ENCODE data around the gene ESRRB.

The ESRRB gene

DNA sequence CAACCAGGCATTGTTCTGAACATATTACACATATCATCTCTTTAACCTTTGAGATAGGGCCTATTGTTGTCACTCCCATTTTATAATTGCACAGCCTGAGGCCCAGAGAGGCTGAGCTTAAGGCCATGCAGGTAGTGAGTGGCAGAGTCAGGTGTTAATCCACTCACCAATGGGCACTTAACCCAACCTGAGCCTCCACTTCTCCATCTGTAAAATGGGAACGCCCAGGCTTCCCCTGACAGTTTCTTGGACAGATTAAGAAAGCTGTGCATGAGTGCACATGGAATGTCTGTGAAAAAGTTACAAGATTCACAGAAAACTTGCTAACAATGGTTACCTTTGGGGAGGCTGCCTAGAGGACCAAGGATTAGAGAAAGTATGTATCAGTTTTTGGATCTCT lies 32.9 kb downstream of the ESRRB start:
- no peak for DNase-seq

DNA sequence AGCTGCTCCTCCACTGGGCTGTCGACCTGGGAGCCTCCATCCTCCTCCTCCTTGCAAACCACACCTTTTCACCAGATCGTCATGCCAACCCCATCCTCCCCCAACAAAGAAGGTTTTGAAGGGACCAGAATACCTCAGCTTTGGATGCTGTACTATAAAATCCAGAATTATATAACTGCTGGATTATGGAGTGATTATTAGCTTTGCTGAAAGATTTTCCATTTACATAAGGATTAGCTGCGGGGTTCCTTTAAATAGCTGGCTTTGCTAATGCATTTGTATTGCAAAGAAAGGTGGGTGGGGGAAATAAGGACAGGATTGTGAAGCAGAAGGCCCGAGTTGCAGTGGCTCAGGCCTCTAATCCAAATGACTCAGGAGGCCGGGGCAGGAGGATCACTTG lies 36.6 kb downstream of the ESRRB start:
- DNase-seq, result no peak

DNA sequence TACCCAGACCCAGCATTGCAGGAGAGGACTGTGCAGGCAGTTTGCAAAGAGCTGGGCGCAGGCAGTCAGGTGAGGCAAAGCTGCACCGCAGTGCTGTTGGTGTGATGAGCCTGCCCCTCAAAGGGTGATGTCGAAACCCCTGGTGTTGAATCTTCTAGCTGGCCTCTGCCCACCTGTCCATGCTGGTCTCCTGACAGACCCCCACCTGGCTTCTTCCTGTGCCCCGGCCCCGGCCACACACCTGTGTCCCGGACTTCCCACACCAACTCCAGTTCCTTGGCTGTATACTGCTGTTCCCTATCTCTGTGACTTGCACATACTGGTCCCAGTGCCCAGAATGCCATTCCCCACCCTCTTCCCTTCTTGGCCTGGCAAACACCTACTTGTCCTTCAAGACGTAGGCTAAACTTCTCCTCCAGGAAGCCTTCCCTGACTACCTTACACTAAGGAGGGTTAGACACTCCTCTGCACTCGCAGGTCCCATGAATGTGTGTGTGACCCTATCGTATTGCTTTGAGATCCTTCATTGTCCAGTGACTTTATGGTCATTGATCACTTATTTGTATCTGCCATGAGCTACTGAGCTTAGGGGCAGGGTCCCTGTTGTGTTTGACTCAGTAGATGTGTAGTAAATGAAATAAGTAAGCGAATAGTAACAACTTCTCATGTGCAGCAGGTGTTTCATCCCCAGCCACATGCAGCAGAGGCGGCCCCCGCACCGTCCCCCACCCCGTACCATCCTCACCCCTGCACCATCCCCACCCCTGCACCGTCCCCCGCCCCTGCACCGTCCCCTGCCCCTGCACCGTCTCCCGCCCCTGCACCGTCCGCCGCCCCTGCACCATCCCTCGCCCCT lies 37.4 kb downstream of the ESRRB start:
- DNase-seq, result no peak

DNA sequence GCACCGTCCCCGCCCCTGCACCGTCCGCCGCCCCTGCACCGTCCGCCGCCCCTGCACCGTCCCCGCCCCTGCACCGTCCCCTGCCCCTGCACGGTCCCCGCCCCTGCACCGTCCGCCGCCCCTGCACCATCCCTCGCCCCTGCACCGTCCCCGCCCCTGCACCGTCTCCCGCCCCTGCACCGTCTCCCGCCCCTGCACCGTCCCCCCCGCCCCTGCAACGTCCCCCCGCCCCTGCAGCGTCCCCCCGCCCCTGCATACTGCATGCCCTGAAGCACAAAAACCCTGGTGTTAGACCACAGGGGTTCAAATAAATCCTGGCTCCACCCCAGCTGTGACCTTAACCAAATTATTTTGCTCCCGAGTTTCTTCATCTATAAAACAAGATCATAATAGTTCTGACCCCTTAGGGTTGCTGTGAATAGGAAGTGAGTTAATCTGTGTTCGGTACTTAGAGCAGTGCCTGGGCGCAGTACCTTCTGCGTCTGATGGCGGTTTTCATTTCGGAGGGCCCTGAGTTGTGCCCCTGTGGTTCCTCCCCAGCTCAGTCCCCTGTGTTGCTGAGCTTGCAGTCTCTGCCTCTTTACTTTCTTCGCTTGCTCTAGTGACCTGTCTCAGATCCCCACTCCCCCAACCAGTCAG lies 38.1 kb downstream of the ESRRB start:
- DNase-seq, result no peak

DNA sequence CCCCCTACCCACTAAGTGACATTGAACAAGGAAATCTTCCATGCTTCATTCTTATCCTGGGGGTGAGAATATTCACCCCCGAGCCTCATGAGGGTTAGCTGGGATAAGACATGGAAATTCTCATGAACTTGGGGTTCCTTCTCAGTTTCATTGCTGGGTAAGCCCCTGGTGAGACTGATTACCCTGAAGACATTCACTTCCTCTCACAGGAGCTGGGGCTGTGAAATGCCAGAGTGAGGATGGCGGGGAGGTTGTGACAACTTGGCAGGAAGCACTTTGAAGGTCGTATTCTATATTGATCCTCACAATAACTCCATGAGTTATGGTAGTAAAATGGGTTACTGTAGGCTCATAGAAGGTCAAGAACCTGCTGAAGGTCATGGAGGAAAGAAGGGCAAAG lies 43.5 kb downstream of the ESRRB start:
- no peak for DNase-seq

DNA sequence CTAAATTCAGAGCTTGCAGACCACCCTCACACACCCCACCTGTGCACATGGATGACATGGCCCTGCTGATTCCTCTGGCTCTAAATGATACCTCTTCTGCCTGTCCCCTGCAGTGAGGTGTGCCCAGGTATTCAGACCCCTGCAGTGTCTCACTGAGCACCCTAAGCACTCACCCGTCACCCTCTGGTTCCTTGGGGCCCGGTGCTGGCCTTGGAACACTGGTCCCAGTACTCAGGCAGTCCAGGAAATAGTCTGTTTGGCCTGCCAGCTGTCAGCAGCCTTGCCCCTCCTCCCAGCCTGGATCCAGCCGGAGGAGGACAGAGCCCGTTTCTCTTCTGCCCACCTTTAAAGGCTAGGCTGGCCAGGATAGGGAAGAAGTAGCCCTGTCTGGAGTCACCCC lies 44.9 kb downstream of the ESRRB start:
- no peak for DNase-seq

DNA sequence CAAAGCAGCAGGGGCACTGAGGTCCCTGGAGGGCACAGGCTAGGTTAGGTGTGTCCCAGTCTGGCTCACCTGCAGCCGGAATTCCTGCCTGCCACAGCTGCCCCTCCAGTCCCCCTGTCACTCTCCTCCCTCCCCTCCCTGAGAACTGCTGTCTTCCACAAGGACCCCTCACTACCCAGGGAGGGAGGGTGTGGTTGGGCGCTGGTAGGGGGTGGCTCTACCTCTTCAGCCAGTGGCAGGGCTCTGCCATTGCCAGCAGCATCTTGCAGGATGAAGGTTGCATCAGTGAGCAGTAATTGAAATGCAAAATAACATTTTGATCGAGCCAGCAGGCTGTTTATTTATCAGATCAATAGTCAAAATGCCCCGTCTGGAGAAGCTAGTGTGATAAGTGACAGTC lies 45.7 kb downstream of the ESRRB start:
- no peak for DNase-seq

DNA sequence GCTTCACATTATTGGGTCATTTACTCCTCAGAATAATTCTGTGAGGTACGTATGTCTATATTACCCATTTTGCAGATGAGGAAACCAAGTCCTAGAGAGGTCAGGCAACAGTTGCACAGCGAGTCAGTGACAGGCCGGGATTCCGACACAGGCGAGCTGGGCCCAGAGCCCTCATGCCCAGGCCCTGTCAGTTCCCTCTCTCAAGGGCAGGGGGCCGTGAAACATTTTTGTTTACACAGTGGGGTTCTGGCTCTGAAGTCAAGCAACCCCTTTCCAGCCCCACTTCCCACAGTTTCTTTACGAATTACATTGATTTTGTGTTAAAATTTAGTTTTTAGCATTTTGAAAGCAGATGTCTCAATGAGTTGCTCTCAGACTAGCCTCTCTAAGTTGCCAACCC lies 46.7 kb downstream of the ESRRB start:
- no peak for DNase-seq

DNA sequence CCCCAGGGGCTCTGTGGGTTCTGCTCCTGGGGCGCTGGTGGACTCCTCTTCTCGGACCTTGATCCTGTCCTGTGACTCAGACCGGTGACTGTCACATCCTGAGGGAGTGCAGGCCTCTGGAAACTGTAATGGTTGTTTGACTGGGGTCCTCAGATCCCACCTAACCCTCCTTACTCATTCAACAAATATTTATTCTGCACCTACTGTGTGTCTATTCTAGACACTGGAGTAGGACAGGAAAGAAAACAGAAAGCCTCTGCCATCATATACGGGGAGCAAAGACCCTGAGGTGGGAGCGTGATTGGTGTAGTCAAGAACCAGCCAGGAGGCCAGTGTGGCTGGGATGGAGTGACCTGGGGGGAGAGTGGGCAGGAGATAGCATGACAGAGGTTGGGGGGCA lies 47.6 kb downstream of the ESRRB start:
- no peak for DNase-seq

DNA sequence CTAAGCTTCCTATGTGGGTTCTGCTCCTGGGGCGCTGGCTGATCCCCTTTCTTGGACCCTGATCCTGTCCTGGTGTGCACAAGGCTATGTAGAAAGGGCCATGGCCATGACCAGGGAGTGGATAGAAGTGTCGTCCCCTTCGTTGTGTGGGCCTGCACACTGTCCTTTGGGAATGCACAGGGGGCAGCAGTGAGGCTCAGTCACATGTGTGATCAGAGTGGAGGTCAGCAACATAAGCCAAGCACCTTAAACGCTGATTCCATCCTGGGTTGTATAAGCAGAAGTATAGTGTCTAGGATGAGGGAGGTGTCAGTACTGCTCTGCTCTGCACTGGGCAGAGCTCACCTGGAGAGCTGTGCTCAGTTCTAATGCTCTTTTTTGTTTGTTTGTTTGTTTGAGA lies 48.4 kb downstream of the ESRRB start:
- no peak for DNase-seq

DNA sequence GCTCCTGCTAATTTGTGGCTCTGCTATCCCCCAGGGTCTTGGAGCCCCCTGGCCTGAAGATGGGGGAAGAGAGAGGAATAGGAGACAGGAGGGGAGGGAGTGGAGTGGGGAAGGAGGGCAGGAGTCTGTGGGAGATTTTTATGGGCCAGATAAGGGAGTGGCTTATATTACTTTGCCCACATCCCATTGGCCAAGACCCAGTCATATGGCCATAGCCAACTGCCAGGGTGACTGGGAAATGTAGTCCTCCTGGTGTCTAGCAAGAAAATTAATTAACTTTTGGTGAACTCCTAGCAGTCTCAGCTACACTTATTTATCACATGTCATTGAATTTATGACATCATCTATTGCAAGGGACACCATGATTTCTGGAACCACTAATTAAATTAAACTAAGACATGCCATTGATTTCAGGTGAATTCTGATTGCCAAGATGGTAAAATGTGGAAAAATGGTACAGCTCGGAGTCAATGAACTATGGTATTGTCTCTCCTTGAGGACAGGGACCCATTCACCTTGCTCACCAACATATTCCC lies 50.3 kb downstream of the ESRRB start:
- DNase-seq, result no peak

DNA sequence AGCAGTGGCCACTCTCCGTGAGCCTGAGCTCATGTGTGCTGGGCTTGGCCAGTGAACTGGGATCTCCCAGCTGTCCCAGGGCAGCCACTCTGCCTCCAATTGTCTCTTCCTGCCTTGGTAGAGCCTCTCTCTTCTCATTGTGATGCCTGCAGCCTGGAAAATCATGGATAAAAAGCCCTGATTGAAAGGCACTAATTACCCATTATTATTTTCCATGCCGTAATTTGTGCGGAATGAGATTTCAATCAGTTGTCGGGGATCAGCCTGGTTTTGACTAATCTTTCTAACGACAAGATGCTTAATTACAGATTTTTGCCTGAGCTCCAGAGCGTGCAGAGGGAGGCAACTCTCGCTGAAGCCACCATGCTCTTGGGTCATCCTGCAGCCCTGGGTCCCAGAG lies 52.7 kb downstream of the ESRRB start:
- no peak for DNase-seq

DNA sequence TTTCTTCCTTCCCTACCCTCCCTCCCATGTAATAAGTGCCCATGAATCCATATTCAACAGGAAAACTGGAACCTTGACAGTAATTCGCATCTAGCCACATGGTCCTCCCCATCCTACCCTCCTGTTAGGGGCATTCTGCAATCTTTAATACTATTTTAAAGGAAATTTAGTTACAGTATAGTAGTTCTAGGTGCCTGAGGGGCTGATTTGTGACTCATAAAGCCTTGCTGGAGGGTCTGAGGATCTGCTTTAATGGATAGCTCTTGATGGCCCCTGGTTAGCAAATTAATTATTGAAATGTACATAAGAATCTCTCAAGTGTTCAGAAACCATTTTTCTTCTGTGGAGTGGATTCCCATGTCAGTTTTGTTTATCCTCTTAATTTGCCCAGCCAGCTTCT lies 54.1 kb downstream of the ESRRB start:
- DNase-seq, result no peak

DNA sequence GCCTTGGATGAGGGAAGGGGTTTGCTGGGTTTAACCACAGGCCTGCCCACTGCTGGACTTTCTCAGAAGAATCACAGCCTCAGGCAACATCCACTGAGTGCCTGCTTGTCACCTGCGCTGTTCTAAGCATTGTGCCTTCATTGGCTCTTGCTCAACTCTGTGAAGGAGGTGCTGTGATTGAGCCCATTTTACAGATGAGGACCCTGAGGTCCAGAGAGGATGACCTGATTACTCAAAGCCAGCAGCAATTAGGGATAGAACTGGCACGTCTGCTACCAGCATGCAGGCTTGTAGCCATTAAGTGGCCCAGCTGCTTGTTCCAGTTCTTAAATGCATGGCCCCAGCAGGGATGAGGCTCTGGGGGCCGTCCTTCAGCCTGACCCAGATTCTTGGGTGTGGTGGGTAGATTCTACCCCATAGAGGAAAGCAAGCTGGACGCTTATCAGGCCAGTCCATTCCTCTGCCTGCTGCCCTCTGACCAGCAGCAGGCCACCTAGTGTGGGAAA lies 54.6 kb downstream of the ESRRB start:
- no peak for DNase-seq

DNA sequence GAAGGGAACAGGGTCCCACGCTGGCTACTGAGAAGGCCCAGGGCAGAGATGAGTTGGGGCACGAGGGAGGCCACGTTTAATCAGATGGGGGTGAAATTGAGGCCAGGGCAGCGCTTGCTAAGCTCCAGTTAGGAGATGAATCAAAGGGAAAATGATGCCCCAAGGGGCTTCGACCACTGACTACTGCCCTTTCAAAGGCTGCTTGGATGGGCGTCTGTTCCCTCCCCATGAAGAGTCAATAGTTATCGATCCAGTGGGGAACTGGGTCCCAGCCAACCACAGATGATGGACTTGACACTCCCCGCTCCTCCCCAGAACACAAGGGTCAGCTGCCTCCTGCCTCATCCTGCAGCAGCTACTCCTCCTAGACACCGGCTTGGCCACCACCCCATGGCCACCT lies 55.6 kb downstream of the ESRRB start:
- no peak for DNase-seq

DNA sequence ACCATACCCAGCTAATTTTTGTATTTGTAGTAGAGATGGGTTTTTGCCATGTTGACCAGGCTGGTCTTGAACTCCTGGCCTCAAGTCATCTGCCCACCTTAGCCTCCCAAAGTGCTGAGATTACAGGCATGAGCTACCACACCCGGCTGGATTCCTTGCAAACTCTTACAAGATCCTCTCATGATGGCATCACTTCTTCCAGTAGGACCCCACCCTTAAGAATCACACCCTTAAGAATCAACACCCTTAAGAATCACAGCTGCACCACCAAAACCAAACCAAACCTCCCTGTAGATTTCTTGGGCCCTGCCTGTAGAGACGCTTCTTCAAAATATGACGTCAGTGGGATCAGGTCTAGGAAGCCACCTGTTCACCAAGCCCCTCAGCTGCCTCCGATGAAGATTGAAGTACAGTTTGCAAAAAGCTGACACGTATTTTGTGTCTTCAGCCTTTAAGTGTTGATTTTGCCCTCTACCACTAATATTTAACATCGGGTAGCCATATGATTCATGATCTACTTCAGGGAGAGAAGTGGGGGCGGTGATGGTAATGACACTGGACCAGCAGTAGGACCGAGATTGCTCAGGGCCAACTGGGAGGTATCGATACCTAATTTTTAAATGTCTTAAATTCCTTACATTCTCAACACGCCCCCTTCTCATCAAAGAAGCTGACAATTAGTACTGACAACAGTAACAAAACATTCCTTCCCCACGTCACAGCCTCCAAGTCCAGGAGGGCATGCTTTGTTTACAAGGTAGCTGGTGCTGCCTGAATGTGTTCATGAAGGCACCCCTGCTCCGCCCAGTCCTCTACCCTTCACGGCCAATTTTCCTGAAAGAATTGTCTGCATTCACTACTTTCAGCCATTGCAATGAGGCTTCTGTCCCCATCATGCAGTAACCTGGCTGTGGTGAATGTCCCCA lies 57.2 kb downstream of the ESRRB start:
- no peak for DNase-seq

DNA sequence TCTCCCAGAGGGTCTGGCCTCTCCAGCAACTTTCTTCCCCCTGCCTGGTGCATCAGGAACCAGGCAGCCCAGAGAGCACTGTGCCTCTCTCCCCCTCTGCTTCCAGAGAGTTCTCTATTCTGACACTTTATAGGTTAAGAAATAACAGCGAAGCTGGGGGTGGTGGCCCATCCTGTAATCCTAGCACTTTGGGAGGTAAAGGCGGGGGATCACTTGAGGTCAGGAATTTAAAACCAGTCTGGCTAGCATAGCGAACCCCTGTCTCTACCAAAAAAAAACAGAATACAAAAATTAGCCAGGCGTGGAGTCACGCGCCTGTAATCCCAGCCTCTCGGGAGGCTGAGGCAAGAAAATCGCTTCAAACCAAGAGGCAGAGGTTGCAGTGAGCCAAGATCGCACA lies 58.3 kb downstream of the ESRRB start:
- DNase-seq, result no peak

DNA sequence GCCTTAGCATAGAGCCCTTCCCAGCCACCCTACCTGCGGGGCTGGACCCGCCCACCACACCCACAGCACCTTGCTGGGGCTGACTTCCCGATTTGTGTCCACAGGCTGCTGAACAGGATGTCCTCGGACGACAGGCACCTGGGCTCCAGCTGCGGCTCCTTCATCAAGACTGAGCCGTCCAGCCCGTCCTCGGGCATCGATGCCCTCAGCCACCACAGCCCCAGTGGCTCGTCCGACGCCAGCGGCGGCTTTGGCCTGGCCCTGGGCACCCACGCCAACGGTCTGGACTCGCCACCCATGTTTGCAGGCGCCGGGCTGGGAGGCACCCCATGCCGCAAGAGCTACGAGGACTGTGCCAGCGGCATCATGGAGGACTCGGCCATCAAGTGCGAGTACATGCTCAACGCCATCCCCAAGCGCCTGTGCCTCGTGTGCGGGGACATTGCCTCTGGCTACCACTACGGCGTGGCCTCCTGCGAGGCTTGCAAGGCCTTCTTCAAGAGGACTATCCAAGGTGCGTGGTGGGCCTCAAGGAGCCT lies 63.4 kb downstream of the ESRRB start:
- DNase-seq, result no peak

DNA sequence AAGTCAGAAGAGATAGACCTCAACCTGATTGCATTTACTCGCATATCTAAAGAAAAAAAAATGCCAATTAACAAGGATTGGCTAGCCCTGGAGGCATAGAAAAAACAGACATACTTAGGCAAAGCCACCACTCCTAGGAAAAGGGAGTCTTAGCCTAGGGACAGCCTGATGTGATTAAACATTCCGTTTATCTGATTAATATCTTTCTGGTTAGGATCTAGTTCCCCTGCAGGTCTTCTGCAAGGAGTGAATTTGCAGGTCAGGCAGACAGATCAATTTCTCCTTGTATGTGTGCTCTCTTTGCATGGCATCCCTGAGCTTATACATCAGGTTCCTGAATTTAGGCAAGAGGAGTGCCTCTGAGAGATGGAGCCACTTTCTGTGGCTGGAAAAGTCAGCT lies 70.5 kb downstream of the ESRRB start:
- no peak for DNase-seq

DNA sequence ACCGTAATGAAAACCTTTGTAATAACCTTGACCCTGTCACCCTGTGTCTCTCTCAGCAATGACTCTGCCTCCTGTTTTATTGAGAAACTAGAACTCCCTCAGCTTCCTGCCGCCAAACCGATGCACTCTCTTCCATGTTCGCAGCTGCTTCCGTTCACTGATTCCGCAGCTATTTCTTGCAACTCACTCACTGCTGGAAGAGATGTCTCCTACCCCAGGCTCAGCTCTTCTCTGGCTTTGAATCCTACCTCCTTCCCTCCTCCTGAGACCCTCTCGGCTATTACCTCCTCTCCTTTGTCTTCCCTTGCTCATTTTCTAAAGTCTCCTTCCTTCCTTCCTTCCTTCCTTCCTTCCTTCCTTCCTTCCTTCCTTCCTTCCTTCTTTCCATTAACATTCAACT lies 71.0 kb downstream of the ESRRB start:
- DNase-seq, result no peak

DNA sequence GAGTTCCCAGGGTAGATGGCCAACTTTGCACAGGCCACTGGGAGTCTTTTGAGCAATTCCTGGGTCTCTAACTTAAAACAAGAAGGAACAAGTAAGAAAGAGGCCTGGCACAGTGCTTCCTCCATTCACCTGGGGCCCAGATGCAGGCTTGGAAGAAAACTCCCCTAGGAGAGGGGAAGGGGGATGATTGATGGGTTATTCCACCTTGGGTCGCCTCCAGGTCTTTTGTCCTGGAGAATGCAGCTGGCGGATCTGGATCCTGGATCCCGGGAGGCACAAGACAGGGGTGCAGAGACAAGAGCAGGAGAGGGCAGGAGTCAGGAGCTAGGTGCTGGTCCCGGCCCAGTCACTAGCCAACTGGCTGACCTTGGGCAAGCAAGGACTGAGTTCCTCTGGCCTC lies 74.5 kb downstream of the ESRRB start:
- DNase-seq, result no peak

DNA sequence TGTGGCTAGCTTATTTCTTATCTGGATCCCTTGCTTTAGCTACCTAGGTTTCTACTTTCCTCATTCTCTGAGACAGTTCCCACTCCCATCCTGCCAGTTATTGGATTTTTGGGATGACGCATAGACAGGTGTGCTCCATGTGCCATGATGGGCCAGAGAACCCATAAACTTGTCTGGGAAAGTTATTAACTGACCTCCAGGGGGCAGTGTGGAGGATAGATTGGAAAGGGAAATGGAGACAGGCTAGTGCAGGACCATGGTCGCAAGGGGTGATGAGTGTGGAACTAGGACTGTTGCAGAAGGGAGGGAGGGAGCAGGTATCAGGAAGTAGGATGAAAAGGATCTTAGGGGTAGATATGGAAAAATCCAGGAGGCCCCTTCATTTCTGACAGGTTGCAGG lies 80.3 kb downstream of the ESRRB start:
- DNase-seq, result no peak

Measured in GDM1 (cell line).